Testis (tissue), 2 donors: ENCODE measurements around the gene LRRC42.

Experiments
- POLR2A ChIP-seq: fragments of 450-650 bp; IDR thresholded peaks from one replicate; pipeline ENCODE4 v1.6.1; 2017; ENCODE audit warnings: antibody characterized with exemption, mild to moderate bottlenecking, moderate library complexity
- TF ChIP-seq, protein P1 (sequence below), 3 experiments: fragments of 450-650 bp in 2 of 3; fragments of 200-600 bp in 1 of 3; sonication (generic) in 1 of 3; IDR thresholded peaks; one replicate each; pipeline ENCODE4 v1.5.1; 2016 to 2019; ENCODE audit warnings: antibody characterized with exemption in 3 of 3, mild to moderate bottlenecking in 2 of 3, moderate library complexity in 1 of 3

GRCh38 chr1:53982763-53983104 lies 36.6 kb downstream of the LRRC42 start:
- no peak for TF ChIP-seq POLR2A
- TF ChIP-seq, protein P1, sequence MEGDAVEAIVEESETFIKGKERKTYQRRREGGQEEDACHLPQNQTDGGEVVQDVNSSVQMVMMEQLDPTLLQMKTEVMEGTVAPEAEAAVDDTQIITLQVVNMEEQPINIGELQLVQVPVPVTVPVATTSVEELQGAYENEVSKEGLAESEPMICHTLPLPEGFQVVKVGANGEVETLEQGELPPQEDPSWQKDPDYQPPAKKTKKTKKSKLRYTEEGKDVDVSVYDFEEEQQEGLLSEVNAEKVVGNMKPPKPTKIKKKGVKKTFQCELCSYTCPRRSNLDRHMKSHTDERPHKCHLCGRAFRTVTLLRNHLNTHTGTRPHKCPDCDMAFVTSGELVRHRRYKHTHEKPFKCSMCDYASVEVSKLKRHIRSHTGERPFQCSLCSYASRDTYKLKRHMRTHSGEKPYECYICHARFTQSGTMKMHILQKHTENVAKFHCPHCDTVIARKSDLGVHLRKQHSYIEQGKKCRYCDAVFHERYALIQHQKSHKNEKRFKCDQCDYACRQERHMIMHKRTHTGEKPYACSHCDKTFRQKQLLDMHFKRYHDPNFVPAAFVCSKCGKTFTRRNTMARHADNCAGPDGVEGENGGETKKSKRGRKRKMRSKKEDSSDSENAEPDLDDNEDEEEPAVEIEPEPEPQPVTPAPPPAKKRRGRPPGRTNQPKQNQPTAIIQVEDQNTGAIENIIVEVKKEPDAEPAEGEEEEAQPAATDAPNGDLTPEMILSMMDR (IDR thresholded peaks at IDR 0.05), result no peak
